A549 (cell line): ENCODE measurements around the gene UBE2C.

ENCODE experiments used
- CBX8 ChIP-seq: fragments of 200-600 bp; sonication (generic); IDR thresholded peaks from 2 replicates; pipeline ENCODE4 v1.6.1; 2016
- CHD4 ChIP-seq: fragments of 200-600 bp; sonication (generic); IDR thresholded peaks from 2 replicates; pipeline ENCODE4 v1.6.1; 2016; ENCODE audit warnings: antibody characterized with exemption, mild to moderate bottlenecking, borderline replicate concordance
- CTCF ChIP-seq: fragments of >200 bp; sonication (Bioruptor Twin); formaldehyde crosslinking; IDR thresholded peaks from 3 replicates; pipeline ENCODE4 v1.5.1; 2016
- EP300 ChIP-seq, 2 experiments: fragments of >200 bp; sonication (Bioruptor Twin); formaldehyde crosslinking; IDR thresholded peaks; 2 replicates in 1 of 2; 3 replicates in 1 of 2; pipeline ENCODE4 v1.6.1; 2016 to 2017
- HDAC2 ChIP-seq: fragments of 200-600 bp; sonication (generic); IDR thresholded peaks from 2 replicates; pipeline ENCODE4 v1.6.1; 2016
- JUN ChIP-seq, 2 experiments: fragments of >200 bp; sonication (Bioruptor Twin); formaldehyde crosslinking; IDR thresholded peaks; 2 replicates in 1 of 2; 3 replicates in 1 of 2; pipeline ENCODE4 v1.6.1; 2016 to 2017
- RNF2 ChIP-seq: fragments of 200-600 bp; sonication (generic); IDR thresholded peaks from 2 replicates; pipeline ENCODE4 v1.6.1; 2016; ENCODE audit warnings: low read depth, mild to moderate bottlenecking, antibody characterized with exemption, moderate library complexity, borderline replicate concordance
- TF ChIP-seq, protein P1 (sequence below): fragments of >200 bp; sonication (Bioruptor Twin); formaldehyde crosslinking; IDR thresholded peaks from 3 replicates; pipeline ENCODE4 v1.6.1; 2016

DNA sequence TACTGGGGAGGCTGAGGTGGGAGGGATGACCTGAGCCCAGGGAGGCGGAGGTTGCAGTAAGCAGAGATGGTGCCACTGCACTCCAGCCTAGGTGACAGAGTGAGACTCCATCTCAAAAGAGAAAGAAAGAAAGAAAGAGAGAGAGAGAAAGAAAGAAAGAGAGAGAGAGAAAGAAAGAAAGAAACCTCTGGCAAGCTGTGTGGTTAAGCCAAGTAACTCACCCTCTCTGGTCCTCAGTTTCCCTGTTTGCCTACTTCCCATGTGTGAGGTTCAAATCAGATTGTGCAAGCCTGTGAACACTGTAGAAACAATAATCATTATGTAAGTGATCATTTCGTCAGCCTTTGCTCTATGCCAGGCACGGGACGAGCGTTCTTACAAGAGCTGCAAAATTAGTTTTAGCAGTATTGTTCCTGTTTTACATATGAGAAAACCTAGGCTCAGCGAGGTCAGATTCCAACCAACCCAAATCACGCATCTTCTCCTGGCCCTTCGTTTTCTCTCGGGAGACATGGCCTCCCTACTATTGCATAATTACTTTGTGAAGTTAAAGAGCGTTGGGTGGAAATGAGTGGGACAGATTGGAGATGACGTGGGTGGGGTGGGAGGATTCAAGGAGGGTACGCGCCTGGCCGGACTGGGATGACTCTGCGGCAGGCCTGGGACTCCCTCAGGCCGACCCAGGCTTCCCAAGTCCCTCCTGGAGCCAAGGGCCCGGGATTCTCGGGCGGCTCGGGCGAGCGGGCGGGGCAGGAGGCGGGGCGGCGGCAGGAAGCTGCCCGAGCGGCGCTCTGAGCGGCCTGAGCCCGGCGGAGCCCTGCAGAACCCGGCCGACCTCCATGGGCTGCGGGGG, 20.8 kb downstream of the UBE2C start, which contains the start of gene SNX21:
- no peak for TF ChIP-seq RNF2
- no peak for TF ChIP-seq CTCF
- TF ChIP-seq CBX8 = no peak
- TF ChIP-seq, protein P1, sequence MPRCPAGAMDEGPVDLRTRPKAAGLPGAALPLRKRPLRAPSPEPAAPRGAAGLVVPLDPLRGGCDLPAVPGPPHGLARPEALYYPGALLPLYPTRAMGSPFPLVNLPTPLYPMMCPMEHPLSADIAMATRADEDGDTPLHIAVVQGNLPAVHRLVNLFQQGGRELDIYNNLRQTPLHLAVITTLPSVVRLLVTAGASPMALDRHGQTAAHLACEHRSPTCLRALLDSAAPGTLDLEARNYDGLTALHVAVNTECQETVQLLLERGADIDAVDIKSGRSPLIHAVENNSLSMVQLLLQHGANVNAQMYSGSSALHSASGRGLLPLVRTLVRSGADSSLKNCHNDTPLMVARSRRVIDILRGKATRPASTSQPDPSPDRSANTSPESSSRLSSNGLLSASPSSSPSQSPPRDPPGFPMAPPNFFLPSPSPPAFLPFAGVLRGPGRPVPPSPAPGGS = no peak
- TF ChIP-seq CHD4 = no peak
- TF ChIP-seq EP300 (IDR thresholded peaks at IDR 0.05) = no peak
- TF ChIP-seq HDAC2 = no peak
- TF ChIP-seq JUN (IDR thresholded peaks at IDR 0.05) = no peak
